Lower lobe of right lung (tissue), 2 donors: ENCODE measurements around the gene CGGBP1. TPM values are rescaled to one million over a fixed set of nuclear protein-coding genes. Genes with fewer than 3 reads are reported as not detected.
"Not testable (repeated sequence)": the region's sequence is repeated elsewhere in the genome, so short reads cannot be mapped to it uniquely, and the experiment has no call there.

Source experiments
- ATAC-seq, 2 donors: fragments of 200-7000 bp; cut with Tn5 transposase; one replicate each; pipeline ENCODE4 v1.9.1; 2020 to 2022; ENCODE audit warnings: mild to moderate bottlenecking in 2 of 2, moderate library complexity in 2 of 2
- DNase-seq: peaks from one replicate; pipeline ENCODE4 v3.0.0-alpha.2; 2020
- H3K27ac ChIP-seq: fragments of 200-600 bp; one replicate; pipeline ENCODE4 v1.8.0; 2022
- H3K27me3 ChIP-seq: fragments of 200-600 bp; one replicate; pipeline ENCODE4 v1.8.0; 2022; ENCODE audit warnings: low read depth
- H3K36me3 ChIP-seq: fragments of 200-600 bp; one replicate; pipeline ENCODE4 v1.8.0; 2022; ENCODE audit warnings: mild to moderate bottlenecking
- H3K4me1 ChIP-seq: fragments of 200-600 bp; one replicate; pipeline ENCODE4 v1.8.0; 2022
- H3K4me3 ChIP-seq: fragments of 200-600 bp; one replicate; pipeline ENCODE4 v1.8.0; 2022; ENCODE audit warnings: mild to moderate bottlenecking
- H3K9me3 ChIP-seq: fragments of 200-600 bp; one replicate; pipeline ENCODE4 v1.8.0; 2022
- CTCF ChIP-seq: fragments of 200-600 bp; IDR thresholded peaks from one replicate; pipeline ENCODE4 v1.8.0; 2022; ENCODE audit warnings: antibody characterized with exemption, mild to moderate bottlenecking
- intact Hi-C: fragments of 100-400 bp; cut with DNase I; formaldehyde crosslinking; loops from one replicate; pipeline ENCODE4 v1.11.0; 2022
- total RNA-seq: library from RNA; stranded (reverse); fragmentation: NEBNext Ultra II Directional; extraction: Animal tissue kit (Norgen Biotek cat#: 25700); gene quantifications from one replicate; pipeline ENCODE4 v1.2.1, GENCODE V29; 2021
- donor health status: DM: no; HTN: yes; CAD: no; lungs with severe emphysema.

The CGGBP1 gene
- total RNA-seq, 1 donor from 2014 or later: 85.9 TPM

- Histone ChIP-seq H3K4me1 (no peaks in the 10 kb centered on the region), H3K36me3 (no peaks in the 10 kb centered on the region), H3K4me3 (no peak overlapping the region), H3K27ac (no peak overlapping the region), H3K9me3 (no peaks in the 10 kb centered on the region), H3K27me3 (no peaks in the 10 kb centered on the region)
- no peak for TF ChIP-seq CTCF
- ATAC-seq (no peak), DNase-seq (no peak)
- intact Hi-C loops: no loop called here
Measured at GRCh38 chr3:88030210-88030609, 28.6 kb downstream of the CGGBP1 start.

- no peak for ATAC-seq
- intact Hi-C loops: no loop called here
- H3K27me3 ChIP-seq: no peaks in the 10 kb centered on the region
- no peak overlapping the region for H3K27ac ChIP-seq
- TF ChIP-seq CTCF: no peak
- no peaks in the 10 kb centered on the region for H3K4me1 ChIP-seq
- no peak for DNase-seq
- H3K36me3 ChIP-seq: no peaks in the 10 kb centered on the region
- no peak overlapping the region for H3K4me3 ChIP-seq
- H3K9me3 ChIP-seq: no peaks in the 10 kb centered on the region
Measured at GRCh38 chr3:88028876-88029275, 29.9 kb downstream of the CGGBP1 start.

- Histone ChIP-seq H3K36me3 (no peaks in the 10 kb centered on the region), H3K27me3 (no peaks in the 10 kb centered on the region), H3K4me3 (no peak overlapping the region), H3K9me3 (no peaks in the 10 kb centered on the region), H3K4me1 (no peaks in the 10 kb centered on the region), H3K27ac (no peak overlapping the region)
- TF ChIP-seq CTCF: no peak
- no peak for DNase-seq
- intact Hi-C loops: no loop called here
- no peak for ATAC-seq
Measured at GRCh38 chr3:88025001-88025552, 33.7 kb downstream of the CGGBP1 start.

- ATAC-seq: no peak
- intact Hi-C loops: no loop called here
- Histone ChIP-seq H3K4me1 (no peaks in the 10 kb centered on the region), H3K27me3 (no peaks in the 10 kb centered on the region), H3K36me3 (no peaks in the 10 kb centered on the region), H3K4me3 (no peak overlapping the region), H3K9me3 (no peaks in the 10 kb centered on the region), H3K27ac (no peak overlapping the region)
- DNase-seq: no peak
- TF ChIP-seq CTCF: no peak
Measured at GRCh38 chr3:88019024-88019423, 39.8 kb downstream of the CGGBP1 start.

- H3K27ac ChIP-seq, H3K9me3 ChIP-seq, ATAC-seq, H3K4me1 ChIP-seq, H3K27me3 ChIP-seq, H3K36me3 ChIP-seq, H3K4me3 ChIP-seq, DNase-seq, intact Hi-C loops: not testable (repeated sequence)
Measured at GRCh38 chr3:88015656-88016055, 43.1 kb downstream of the CGGBP1 start.

GRCh38 chr3:88013592-88013991 lies 45.2 kb downstream of the CGGBP1 start:
- Histone ChIP-seq H3K27me3 (no peaks in the 10 kb centered on the region), H3K36me3 (no peaks in the 10 kb centered on the region), H3K9me3 (no peaks in the 10 kb centered on the region), H3K4me1 (no peaks in the 10 kb centered on the region), H3K4me3 (no peak overlapping the region), H3K27ac (no peak overlapping the region)
- ATAC-seq (peak; percentile 33 to 52), DNase-seq (no peak)
- TF ChIP-seq CTCF: no peak
- intact Hi-C loops: no loop called here
